Measurements from ENCODE around the gene AP1M1.

Gene AP1M1

GRCh38 chr19:16263141-16263761 is 65.5 kb downstream of the AP1M1 start:
- Histone ChIP-seq H3K27ac (ENCODE audit: poor library complexity, severe bottlenecking) (no peak overlapping the region), H3K4me1 (ENCODE audit: insufficient read depth, poor library complexity, severe bottlenecking) (no peaks in the 10 kb centered on the region)
- no peak for DNase-seq (ENCODE audit: low spot score)

GRCh38 chr19:16265205-16265604 is 67.5 kb downstream of the AP1M1 start:
- no peak for TF ChIP-seq CTCF (IDR thresholded peaks at IDR 0.05; ENCODE audit: poor library complexity, severe bottlenecking)
- Histone ChIP-seq H3K27ac (ENCODE audit: poor library complexity, severe bottlenecking) (no peak overlapping the region), H3K9me3 (ENCODE audit: severe bottlenecking) (no peaks in the 10 kb centered on the region), H3K4me3 (ENCODE audit: severe bottlenecking) (no peak overlapping the region), H3K4me1 (ENCODE audit: insufficient read depth, poor library complexity, severe bottlenecking) (no peaks in the 10 kb centered on the region), H3K36me3 (ENCODE audit: low read depth) (no peaks in the 10 kb centered on the region), H3K27me3 (ENCODE audit: insufficient read depth, poor library complexity, severe bottlenecking) (peaks cover 3% of the 10 kb centered on the region)
- ATAC-seq (ENCODE audit: low read depth) (no peak), DNase-seq (ENCODE audit: low spot score) (no peak)

More at GRCh38 chr19:16263141-16263761, 65.5 kb downstream of the AP1M1 start:
- no peak for ATAC-seq (ENCODE audit: low read depth)
- Histone ChIP-seq H3K27me3 (ENCODE audit: insufficient read depth, poor library complexity, severe bottlenecking) (peaks cover 3% of the 10 kb centered on the region), H3K36me3 (ENCODE audit: low read depth) (no peaks in the 10 kb centered on the region), H3K4me3 (ENCODE audit: severe bottlenecking) (no peak overlapping the region), H3K9me3 (ENCODE audit: severe bottlenecking) (no peaks in the 10 kb centered on the region)
- no peak for TF ChIP-seq CTCF (IDR thresholded peaks at IDR 0.05; ENCODE audit: poor library complexity, severe bottlenecking)

- ATAC-seq (ENCODE audit: low read depth) = no peak
- H3K27ac ChIP-seq (ENCODE audit: poor library complexity, severe bottlenecking) = no peak overlapping the region
- peaks cover 3% of the 10 kb centered on the region for H3K27me3 ChIP-seq (ENCODE audit: insufficient read depth, poor library complexity, severe bottlenecking)
- H3K36me3 ChIP-seq (ENCODE audit: low read depth) = no peaks in the 10 kb centered on the region
- no peak for TF ChIP-seq CTCF (IDR thresholded peaks at IDR 0.05; ENCODE audit: poor library complexity, severe bottlenecking)
- H3K4me1 ChIP-seq (ENCODE audit: insufficient read depth, poor library complexity, severe bottlenecking) = no peaks in the 10 kb centered on the region
- H3K4me3 ChIP-seq (ENCODE audit: severe bottlenecking) = no peak overlapping the region
- no peak for DNase-seq (ENCODE audit: low spot score)
- H3K9me3 ChIP-seq (ENCODE audit: severe bottlenecking) = no peaks in the 10 kb centered on the region
Observed at GRCh38 chr19:16265890-16266585, 68.3 kb downstream of the AP1M1 start.

GRCh38 chr19:16266586-16266942 is 68.9 kb downstream of the AP1M1 start:
- Histone ChIP-seq H3K27ac (ENCODE audit: poor library complexity, severe bottlenecking) (no peak overlapping the region), H3K9me3 (ENCODE audit: severe bottlenecking) (no peaks in the 10 kb centered on the region), H3K4me3 (ENCODE audit: severe bottlenecking) (no peak overlapping the region), H3K27me3 (ENCODE audit: insufficient read depth, poor library complexity, severe bottlenecking) (peaks cover 3% of the 10 kb centered on the region), H3K4me1 (ENCODE audit: insufficient read depth, poor library complexity, severe bottlenecking) (no peaks in the 10 kb centered on the region), H3K36me3 (ENCODE audit: low read depth) (no peaks in the 10 kb centered on the region)
- no peak for TF ChIP-seq CTCF (IDR thresholded peaks at IDR 0.05; ENCODE audit: poor library complexity, severe bottlenecking)
- no peak for ATAC-seq (ENCODE audit: low read depth)
- DNase-seq (ENCODE audit: low spot score) = no peak

Data from RWPE2 (cell line).